Adipose tissue (tissue), 3 donors: ENCODE data around the gene PRTG. TPM values are rescaled to one million over a fixed set of nuclear protein-coding genes. Genes with fewer than 3 reads are reported as not detected.
"Not testable (repeated sequence)": the region's sequence is repeated elsewhere in the genome, so short reads cannot be mapped to it uniquely, and the experiment has no call there.

Experiments used
- H3K27ac ChIP-seq: one replicate; pipeline ENCODE4 v1.5.1; 2013; ENCODE audit warnings: low read depth, low read length
- WGBS, 3 donors: extraction: QIAGEN DNeasy Blood & Tissue Kit; methylation state at CpG; one replicate each; pipeline ENCODE4 v1.1.7; 2013; 5-methylcytosine and 5-hydroxymethylcytosine counted together
- polyA plus RNA-seq, 3 donors: library from polyadenylated mRNA; stranded (reverse); fragments of 200-250 nt; gene quantifications; one replicate each; pipeline ENCODE4 v1.2.3, GENCODE V29; 2013
- donor health status: healthy with polysubstance abuse.
- donor health status: Bipolar disorder and iron deficiency.
- donor health status: healthy.

The PRTG gene, protein sequence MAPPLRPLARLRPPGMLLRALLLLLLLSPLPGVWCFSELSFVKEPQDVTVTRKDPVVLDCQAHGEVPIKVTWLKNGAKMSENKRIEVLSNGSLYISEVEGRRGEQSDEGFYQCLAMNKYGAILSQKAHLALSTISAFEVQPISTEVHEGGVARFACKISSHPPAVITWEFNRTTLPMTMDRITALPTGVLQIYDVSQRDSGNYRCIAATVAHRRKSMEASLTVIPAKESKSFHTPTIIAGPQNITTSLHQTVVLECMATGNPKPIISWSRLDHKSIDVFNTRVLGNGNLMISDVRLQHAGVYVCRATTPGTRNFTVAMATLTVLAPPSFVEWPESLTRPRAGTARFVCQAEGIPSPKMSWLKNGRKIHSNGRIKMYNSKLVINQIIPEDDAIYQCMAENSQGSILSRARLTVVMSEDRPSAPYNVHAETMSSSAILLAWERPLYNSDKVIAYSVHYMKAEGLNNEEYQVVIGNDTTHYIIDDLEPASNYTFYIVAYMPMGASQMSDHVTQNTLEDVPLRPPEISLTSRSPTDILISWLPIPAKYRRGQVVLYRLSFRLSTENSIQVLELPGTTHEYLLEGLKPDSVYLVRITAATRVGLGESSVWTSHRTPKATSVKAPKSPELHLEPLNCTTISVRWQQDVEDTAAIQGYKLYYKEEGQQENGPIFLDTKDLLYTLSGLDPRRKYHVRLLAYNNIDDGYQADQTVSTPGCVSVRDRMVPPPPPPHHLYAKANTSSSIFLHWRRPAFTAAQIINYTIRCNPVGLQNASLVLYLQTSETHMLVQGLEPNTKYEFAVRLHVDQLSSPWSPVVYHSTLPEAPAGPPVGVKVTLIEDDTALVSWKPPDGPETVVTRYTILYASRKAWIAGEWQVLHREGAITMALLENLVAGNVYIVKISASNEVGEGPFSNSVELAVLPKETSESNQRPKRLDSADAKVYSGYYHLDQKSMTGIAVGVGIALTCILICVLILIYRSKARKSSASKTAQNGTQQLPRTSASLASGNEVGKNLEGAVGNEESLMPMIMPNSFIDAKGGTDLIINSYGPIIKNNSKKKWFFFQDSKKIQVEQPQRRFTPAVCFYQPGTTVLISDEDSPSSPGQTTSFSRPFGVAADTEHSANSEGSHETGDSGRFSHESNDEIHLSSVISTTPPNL
- under 1 TPM; 0.13 to 0.52 (median 0.22) TPM for polyA plus RNA-seq

DNA sequence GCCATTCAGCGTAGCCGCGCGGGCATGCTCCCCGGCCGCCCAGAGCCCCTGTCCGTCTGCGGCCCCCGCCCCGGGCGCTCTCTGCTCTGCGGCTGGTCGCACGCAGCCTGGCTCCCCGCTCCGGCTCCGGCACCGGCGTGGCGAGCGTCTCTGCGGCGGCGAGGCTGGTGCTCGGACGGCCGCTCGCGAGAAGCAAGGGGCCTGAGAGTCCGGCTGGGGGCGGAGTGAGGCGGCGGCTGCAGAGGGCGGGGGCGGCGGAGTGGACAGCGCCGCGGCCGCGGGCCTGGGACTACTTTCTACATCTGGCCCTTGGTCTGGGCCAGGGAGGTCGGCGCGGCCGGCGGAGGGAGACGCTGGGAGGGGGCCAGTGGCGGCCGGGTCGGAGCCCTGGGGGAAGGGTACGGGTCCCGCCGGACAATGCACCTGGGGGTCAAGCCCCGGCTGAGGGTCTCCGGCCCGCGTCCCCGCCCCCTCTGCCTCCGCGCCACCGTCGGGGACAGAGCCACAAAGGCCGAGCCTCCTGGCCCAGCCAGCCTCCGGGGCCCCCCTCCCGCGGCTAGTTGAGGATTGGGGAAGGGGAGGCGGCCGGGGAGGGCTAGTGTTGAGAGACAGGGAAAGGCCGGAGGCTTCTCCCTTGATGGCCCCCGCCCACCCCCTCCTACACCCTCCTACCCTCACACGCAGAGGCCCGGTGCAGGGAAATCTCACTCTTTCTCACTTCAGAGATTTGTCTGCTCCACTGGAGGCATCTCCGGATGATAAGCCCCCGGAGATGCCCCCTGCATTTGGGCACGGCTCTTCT lies at the start of gene PRTG:
Gene PRTG (minus strand): TSS at position 226 of the 802 bp plus-strand sequence. CDS start 221 bp downstream, at position 5.
- no peak within 1 kb of the TSS for H3K27ac ChIP-seq
- 2% methylated on average over 55 to 75 of the region's 75 CpGs for WGBS, 3 donors

DNA sequence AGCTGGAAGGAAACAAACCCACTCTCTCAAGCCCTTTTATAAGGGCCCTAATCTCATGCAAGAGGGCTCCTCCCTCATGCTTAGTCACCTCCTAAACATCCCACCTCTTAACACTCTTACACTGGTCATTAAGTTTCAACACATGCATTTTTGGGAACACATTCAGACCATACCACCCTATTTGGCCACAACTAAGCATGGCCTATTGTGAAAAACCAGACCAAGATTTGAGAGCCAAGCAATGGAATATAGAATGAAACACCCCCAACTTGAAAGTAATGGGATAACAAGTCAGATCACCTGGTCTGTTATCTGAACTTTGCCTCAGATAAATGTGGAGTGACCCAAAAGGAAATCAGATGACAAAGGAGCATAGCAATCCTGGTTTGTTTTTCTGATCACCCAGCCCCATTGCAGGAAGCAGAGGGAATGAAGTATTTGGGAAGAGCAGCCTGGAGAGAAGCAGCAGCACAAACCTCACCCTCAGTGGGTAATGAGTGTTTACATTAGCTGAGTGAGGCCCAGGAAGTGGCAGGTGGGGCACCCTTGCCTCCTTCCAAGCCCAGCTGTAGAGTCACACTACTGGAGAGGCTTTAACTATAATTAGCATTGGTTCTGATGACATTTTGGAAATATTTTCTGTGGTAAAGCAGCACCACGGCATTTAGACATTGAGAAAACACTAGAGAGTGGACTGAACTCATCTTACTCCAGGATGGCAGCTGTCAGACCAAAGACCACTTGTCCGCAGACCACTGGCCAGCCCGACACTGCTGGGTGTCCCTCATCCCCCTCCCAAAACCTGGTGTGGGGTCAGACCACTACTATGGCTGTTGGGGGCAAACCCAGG lies 48.8 kb upstream of the PRTG start:
- no peak overlapping the region for H3K27ac ChIP-seq

DNA sequence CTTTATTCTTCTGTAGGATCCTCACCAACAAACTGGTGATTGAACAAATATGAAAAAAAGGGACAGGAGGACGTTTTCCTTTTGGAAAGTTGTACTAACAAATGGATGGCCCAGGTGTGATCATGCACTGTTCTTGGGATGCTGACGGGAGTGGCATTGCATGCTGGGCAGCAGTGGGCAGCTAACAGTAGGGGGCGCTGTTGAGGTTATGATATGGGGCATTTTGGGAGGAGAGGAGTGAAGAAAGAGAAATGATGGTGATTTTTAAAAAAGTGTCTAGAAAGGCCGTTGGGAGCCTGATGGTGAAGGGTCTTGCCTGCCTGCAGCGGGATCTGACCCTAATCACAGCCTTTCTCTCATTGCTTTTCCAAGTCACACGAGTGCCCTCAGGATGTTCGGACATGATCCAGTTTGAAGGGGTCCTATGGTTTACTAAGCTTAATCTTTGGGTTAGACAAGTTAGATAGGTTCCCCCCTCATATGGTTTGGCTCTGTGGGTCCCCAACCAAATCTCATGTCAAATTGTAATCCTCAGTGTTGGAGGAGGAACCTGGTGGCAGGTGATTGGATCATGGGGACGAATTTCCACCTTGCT lies 46.2 kb upstream of the PRTG start:
- H3K27ac ChIP-seq, result no peak overlapping the region
- 77 to 87% (median 83%) methylated on average over 8 of the region's 8 CpGs for WGBS, 3 donors

More for the DNA sequence above, 48.8 kb upstream of the PRTG start:
- WGBS, 3 donors, result 76 to 89% (median 77%) methylated on average over 3 of the region's 3 CpGs

DNA sequence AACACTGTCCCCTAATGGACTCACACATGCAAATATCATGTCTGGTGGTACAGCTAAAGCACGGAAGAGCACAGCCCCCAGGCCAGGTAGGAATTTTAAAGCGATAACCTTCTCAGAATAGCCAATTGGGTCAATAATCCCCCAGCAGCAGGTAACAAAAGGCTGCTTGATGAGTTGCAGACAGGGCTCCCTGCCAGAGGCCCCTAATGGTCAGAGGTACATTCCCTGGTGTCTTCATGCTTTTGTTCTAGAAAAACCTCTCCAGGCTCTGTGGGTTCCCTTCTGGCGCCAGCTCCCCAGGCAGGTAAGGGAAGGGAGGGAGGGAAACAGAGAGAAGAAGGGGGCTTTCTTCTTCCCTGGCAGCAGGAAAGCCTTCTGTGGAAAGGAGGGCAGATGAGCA lies 43.4 kb upstream of the PRTG start:
- WGBS, 3 donors, result 43 to 95% (median 78%) methylated on average over 3 of the region's 3 CpGs
- no peak overlapping the region for H3K27ac ChIP-seq

DNA sequence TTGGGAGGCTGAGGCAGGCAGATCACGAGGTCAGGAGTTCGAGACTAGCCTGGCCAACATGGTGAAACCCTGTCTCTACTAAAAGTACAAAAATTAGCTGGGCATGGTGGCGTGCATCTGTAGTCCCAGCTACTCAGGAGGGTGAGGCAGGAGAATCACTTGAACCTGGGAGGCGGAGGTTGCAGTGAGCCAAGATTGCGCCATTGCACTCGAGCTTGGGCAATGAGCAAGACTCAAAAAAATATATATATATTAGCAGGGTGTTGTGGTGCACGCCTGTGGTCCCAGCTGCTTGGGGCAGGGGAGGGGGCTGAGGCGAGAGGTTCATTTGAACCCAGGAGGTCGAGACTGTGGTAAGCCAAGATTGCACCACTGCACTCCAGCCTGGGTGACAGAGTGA lies 42.6 kb upstream of the PRTG start:
- H3K27ac ChIP-seq, result not testable (repeated sequence)
- 80 to 84% (median 83%) methylated on average over 9 of the region's 9 CpGs for WGBS, 3 donors

DNA sequence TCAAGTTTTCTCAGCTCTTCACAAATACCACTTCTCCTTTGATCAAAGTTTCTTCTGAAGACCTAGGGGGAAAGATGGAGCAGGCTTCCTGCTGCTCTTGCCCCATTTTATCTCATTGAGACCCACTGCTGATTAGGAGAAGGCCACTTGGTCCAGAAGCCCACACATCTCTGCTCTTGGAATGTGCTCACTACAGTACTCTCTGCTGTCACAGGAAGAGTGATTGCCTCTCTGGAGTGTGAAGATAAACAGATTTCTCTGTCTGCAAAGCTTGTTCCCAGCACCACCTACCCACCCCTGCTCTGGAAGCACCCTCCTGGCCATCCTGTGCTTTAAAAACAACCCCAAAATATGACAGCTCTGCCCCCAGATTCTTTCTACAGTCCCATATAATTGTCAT lies 41.3 kb upstream of the PRTG start:
- H3K27ac ChIP-seq, result no peak overlapping the region

DNA sequence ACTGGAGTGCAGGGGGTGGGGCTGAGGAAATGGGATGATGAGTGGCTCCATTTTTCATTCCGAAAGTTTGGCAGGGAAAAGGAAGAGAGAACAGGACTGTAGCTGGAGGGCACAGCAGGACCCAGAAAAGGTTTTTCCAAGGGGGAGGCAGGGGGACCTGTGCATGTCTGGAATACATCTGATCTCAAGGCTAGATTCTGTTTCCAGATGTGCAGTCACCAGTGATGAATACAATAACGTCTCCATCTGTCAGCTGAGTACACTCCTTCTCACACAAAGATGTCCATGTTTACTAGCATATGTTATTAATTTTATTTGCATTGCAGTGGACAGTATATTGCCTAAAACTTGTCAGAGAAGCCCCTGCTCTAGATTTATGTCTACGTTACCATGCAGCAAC lies 39.9 kb upstream of the PRTG start:
- WGBS, 3 donors, result 64 to 70% (median 65%) methylated on average over 3 of the region's 3 CpGs

DNA sequence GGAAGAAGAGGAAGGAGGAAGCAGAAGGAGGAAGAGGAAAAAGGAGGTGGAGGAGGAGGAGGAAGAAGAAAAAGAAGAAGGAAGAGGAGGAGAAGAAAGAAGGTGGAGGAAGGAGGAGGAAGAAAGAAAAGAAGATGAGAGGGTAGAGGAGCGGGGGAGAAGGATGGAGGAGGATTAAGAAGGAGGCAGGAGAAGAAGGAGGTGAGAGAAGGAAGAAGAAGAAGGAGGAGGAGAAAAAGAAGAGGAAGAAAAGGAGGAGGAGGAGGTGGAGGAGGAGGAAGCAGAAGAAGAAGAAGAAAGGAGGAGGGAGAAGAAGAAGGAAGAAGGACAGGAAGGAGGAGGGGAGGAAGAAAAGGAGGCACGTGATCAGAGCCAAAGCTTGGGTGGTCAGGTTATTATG lies 37.3 kb upstream of the PRTG start:
- WGBS, 3 donors, result 44 to 67% (median 64%) methylated on average over 1 to 2 of the region's 2 CpGs
- no peak overlapping the region for H3K27ac ChIP-seq

More for the DNA sequence above, 39.9 kb upstream of the PRTG start:
- H3K27ac ChIP-seq, result no peak overlapping the region

DNA sequence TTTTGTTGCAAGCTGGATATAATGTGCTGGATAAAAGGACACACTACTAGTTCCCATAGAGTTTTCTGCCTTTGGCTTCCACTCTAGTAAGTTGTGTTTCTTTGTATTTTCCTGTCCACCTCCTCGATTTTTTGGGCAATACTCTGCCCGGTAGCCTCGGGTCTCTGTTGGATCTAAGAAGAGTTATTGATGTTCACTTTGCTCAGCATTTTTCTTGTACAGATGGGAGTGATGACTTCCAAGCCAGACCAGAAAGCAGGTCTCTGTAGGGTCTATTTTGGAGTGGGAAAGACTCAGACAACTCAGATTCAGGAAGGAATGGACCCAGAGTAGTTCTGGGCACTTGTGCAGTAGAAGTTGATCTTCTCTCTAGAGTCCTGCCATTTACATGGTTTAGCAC lies 36.0 kb upstream of the PRTG start:
- no peak overlapping the region for H3K27ac ChIP-seq
- WGBS, 3 donors, result 52 to 88% (median 82%) methylated on average over 3 of the region's 3 CpGs

DNA sequence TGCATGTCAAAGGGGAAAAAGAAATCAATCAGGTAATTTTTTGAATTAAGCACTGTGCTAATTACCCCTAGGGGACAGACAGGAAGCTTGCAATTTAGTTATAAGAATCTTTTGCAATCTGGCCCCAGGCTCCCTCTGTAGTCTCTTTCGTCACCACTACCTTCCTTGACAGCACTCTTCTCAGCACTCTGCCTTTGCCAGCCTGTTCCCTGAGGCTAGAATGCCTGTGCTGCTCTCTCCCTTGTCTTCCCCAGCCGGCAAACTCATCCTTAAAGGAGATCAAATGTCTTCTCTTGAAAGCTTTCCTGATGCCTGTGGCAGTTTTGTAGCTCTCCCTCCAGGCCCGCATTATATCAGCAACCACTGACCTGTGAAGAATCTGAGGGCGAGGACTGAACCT lies 32.4 kb upstream of the PRTG start:
- WGBS, 3 donors, result 63 to 73% (median 69%) methylated on average over 4 of the region's 4 CpGs
- no peak overlapping the region for H3K27ac ChIP-seq

DNA sequence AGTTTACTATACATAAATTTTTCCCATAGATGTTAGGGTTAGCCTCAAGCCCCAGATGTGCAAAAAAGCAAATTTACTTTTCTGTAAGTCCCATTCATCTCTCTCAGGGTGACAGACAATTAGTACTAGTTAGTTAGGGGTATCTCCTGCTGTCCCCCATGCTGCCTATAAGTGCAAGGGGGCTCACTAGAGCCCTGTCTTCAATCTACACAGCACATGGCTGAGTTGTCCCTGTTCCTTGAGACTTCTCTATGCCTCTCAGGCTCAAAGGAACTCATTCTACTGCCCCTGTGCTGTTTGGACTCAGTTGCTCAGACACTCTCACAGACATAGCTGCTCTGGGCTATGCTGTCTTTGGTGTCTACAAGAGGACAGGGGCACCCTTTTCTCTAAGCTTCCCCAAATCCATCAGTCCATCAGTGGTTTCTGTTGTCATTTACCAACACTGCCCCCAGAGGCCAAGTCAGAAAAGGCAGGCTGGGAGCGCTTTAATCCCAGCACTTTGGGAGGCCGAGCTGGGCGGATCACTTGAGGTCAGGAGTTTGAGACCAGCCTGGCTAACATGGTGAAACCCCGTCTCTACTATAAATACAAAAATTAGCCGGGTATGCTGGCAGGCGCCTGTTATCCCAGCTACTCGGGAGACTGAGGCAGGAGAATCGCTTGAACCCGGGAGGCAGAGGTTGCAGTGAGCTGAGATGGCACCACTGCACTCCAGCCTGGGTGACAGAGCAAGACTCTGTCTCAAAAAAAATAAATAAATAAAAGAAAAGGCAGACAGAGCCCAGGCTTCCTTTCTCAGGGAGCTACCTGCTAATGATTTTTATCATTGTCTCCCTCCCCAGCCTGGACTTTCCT lies 31.4 kb upstream of the PRTG start:
- WGBS, 3 donors, result 49 to 66% (median 60%) methylated on average over 9 of the region's 9 CpGs
- no peak overlapping the region for H3K27ac ChIP-seq

DNA sequence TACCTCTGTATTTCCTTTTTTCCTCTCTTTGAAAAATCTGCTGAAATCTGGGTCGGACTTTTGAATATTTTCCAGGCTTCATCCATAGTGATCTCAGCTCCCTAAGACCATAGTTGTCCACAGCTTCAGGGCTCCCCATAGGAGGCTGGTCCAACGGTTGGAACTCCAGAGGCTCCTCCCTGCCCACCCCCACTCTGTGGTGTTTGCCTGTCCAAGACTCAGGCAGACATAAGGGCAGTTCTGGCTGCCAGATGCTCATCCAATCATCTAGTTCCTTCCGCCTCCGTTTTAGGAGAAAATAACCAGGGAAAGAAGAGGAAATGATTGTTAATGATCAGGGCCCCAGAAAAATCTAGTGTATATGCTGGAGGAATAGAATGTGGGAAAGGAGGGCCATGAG lies 27.9 kb upstream of the PRTG start:
- 32 to 48% (median 47%) methylated on average over 4 of the region's 4 CpGs for WGBS, 3 donors
- H3K27ac ChIP-seq, result no peak overlapping the region

DNA sequence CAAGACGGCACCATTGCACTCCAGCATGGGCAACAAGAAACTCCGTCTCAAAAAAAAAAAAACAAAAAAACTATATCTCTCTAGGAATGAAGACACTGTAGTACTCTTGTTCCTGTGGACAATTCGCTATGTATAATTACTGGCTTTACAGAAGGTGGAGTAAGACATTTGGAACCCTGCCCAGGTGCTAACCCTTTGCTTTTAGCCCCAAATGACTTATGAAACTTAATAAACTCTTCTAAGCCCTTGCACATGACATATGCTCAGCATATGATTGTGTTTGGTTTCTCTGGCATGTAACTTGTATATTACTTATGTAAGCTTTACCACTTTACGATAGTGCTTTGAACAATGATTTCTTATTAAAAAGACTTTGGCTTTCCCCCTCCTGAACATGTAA lies 27.3 kb upstream of the PRTG start:
- H3K27ac ChIP-seq, result no peak overlapping the region
- WGBS, 3 donors, result 63 to 79% (median 66%) methylated on average over 4 of the region's 4 CpGs

DNA sequence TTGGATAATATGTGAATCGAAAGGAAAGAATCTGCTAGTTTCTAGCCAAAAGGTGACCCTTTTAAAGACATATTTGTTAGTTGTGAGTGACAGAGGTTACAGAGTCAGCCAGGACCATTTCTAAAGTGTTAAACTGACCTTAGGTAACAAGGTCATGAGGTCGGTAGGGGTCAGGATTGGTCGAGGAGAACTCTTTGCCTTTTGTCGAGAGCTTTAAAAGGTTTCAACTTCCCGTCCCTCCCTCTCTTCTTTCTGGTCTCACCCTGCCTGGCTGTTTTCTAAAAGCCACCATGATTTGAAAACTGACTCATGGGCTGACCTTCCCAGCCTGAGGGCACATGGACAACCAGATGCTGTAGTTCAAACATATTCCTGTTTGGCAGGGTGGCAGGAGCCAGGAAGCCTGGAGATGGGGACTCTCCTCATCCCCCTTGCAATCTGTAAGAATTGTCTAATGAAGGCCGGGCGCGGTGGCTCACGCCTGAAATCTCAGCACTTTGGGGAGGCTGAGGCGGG lies 25.8 kb upstream of the PRTG start:
- WGBS, 3 donors, result 68 to 86% (median 83%) methylated on average over 10 of the region's 10 CpGs
- no peak overlapping the region for H3K27ac ChIP-seq

DNA sequence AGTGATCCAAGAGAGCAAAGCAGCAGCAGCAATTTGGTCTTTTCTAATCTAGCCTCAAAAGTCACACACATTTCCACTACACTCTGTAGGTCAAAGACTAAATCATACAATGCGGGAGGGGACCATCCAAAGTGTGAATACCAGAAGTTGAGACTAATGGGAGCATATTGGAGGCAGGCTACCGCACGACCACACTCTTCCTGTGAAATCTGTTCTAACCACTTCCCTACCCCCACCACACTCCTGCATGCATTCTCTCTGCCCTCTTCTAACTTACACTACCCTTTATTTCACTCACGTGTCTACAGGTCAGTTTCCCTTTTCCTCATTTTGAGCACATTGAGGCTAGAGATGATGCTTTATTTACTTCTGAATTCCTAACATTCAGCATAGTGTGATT lies 23.7 kb upstream of the PRTG start:
- 57 to 71% (median 60%) methylated on average over 4 of the region's 4 CpGs for WGBS, 3 donors
- H3K27ac ChIP-seq, result no peak overlapping the region

DNA sequence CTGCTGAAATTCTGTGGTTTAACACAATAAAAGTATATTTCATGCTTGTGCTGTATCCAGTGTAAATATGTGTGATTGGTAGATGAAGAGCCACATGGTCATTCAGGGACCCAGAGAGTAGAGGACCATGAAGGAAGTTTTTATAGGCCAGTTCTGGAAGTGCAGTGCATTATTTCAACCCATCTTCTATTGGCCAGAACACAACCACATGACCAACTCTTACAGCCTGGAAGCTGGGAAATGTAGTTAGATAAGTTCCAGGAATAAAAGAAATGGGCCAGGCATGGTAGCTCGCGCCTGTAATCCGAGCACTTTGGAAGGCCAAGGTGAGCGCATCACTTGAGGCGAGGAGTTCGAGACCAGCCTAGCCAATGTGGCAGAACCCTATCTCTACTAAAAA lies 21.4 kb upstream of the PRTG start:
- WGBS, 3 donors, result 86 to 95% (median 89%) methylated on average over 6 of the region's 6 CpGs
- no peak overlapping the region for H3K27ac ChIP-seq
